T-helper 22 cell (primary cell): ENCODE results near the gene CD19.
A peak's percentile ranks its signal among the peaks of the same experiment; 100 is the strongest.

Experiments used
- DNase-seq: peaks from one replicate; pipeline ENCODE4 v3.0.0-alpha.2; 2020; ENCODE audit warnings: low read depth

CD19 gene

GRCh38 chr16:28982418-28982817, 50.6 kb downstream of the CD19 start:
- DNase-seq, result no peak

DNA sequence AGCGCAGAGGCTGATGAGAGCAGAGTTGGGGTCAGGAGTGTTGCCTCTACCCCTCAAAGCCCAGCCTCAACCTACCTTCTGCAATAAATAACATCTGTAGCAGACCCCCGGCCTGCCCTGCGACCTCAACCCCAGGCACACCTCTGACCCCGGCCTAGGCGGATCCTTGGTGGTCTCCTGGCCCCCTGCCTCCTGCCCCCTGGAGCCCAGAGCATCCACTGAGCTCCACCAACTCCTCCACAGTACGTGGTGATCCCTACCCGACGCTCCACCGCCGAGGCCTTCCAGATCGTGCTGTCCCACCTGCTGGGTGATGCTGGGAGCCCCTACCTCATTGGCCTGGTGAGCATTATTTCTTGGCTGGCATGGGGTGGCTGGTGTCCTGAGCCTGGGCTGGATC, 51.2 kb downstream of the CD19 start:
- DNase-seq, result no peak

- DNase-seq, result no peak
Observed at GRCh38 chr16:28983644-28984043, 51.9 kb downstream of the CD19 start.

GRCh38 chr16:28984091-28984490, 52.3 kb downstream of the CD19 start:
- no peak for DNase-seq

DNA sequence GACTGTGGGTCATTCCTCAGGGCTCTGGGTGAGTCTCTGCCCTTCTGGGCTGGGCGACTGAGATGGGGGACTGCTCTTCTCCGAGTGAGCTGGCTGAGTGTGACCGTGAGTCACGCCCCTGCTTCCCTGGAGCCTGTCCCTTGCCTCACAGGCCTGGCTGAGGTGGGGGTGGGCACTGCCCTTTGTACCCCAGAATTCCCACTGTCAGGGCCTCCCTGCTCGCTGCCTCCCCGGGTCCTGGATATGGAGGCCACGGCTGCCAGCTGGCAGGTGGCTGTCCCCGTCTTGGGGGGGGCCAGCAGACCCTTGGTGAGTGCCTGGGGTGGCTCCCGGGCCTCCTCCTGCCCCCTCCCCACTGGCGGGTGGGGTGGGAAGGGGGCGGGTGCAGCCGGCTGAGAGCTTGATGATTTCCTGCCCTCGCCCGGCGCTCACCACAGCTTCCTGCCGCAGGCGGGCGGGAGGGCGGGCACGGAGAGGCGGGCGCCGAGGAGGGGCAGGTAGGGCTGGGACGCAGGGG, 52.9 kb downstream of the CD19 start, which contains the start of gene LAT:
TSS of gene LAT (plus strand) at position 434 of the 517 bp plus-strand sequence. CDS start 366 bp downstream, outside the sequence.
- DNase-seq, result peak; percentile 74

GRCh38 chr16:28985211-28986041, 53.7 kb downstream of the CD19 start:
- no peak for DNase-seq

DNA sequence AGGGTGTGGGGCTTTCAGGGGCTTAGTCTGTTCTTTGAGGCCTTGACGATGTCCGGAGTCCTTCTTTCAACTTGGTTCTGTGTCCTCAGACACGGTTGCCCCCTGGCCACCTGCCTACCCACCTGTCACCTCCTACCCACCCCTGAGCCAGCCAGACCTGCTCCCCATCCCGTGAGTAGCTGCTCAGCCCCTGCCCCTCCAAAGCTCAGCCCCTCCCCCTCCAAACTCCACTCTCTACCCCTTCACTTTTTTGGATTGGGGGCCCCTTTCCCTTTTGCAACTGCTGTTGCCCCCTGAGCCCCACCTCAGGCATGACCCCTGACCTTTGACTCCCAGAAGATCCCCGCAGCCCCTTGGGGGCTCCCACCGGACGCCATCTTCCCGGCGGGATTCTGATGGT, 54.3 kb downstream of the CD19 start:
- no peak for DNase-seq

- no peak for DNase-seq
Observed at GRCh38 chr16:28986492-28986891, 54.7 kb downstream of the CD19 start.

- no peak for DNase-seq
Observed at GRCh38 chr16:28987170-28987853, 55.5 kb downstream of the CD19 start.
